HG03025 (cell line): Measurements from ENCODE around the gene GNB5.
"Not testable (repeated sequence)": the region's sequence is repeated elsewhere in the genome, so short reads cannot be mapped to it uniquely, and the experiment has no call there.

Experiments
- ATAC-seq: cut with Tn5 transposase; IDR thresholded peaks from one replicate; pipeline ENCODE4 v1.9.1; 2021; ENCODE audit warnings: mild to moderate bottlenecking, moderate library complexity; ENCODE audit not compliant: unreplicated experiment, low FRiP score

GNB5 gene

DNA sequence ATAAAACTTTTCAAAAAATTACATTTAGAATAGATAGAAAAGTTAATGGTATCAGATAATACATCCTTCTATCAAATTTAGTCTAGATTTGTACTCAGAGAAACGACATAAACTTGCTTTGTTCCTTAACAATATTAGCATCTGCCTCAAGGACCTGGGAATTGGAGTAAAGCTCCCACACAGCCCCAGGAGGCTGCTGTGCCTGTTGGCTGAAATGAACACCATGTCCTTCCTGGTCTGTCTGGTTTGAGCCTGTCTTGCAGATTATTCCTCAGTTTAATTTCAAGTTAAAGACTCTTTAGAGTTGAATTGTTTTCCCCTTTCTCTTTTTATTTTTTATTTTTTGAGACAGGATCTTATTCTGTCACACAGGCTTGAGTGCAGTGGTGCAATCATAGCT, 19.4 kb downstream of the GNB5 start:
- ATAC-seq, result no peak

DNA sequence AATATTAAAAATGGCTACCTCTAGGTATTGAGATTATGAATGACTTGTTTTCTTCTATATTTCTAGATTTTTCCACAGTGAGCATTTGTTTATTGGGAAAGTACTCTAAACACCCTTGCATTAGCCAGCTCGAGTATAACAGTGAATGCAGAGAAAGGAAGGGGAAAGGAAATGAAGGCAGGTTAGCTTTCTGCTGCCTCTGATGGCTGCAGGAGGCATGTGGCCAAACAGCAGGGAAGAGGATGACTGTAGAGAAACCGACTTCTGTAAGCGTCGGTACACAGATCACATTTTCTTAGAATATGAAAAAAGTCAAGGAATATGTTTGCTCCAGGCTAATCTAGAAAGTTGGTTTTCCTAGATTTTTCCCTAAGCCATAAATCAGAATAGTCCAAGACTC, 19.8 kb downstream of the GNB5 start:
- ATAC-seq, result no peak

DNA sequence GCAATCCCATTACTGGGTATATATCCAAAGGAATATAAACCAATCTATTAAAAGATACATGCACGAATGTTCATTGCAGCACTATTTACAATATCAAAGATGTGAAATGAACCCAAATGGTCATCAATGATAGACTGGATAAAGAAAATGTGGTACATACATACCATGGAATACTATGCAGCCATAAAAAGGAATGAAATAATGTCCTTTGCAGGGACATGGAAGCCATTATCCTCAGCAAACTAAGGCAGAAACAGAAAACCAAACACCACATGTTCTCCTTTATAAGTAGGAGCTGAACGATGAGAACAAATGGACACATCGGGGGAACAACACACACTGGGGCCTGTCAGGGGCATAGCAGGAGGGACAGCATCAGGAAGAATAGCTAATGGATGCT, 21.0 kb downstream of the GNB5 start:
- not testable (repeated sequence) for ATAC-seq

DNA sequence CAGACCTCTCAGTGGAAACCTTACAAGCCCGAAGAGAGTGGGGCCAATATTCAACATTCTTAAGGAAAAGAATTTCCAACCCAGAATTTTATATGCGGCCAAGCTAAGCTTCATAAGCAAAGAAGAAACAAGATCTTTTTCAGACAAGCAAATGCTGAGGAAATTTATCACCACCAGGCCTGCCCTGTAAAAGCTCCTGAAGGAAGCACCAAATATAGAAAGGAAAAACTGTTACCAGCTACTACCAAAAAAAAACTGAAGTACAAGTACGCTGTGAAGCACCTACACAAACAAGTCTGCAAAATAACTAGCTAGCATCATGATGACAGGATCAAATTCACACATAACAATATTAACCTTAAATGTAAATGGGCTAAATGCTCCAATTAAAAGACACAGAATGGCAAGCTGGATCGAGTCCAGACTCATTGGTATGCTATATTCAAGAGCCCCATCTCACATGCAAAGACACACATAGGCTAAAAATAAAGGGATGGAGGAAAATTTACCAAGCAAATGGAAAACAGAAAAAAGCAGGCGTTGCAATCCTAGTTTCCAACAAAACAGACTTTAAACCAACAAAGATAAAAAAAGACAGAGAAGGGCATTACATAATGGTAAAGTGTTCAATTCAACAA, 25.6 kb downstream of the GNB5 start:
- ATAC-seq, result not testable (repeated sequence)

DNA sequence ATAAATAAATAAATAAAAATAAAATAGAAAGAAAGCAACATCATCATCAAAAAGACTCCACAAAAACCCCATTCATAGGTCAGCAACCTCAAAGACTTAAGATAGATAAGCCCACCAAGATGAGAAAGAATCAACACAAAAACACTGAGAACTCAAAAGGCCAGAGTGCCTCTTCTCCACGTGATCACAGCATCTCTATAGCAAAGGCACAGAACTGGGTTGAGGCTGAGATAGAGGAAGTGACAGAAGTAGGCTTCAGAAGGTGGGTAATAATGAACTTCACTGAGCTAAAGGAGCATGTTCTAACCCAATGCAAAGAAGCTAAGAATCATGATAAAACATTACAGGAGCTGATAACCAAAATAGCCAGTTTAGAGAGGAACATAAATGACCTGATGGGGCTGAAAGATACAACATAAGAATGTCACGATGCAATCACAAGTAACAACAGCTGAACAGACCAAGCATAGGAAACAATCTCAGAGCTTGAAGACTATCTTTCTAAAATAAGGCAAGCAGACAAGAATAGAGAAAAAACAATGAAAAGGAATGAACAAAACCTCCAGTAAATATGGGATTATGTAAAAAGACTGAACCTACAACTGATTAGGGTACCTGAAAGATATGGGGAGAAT, 26.4 kb downstream of the GNB5 start:
- no peak for ATAC-seq

DNA sequence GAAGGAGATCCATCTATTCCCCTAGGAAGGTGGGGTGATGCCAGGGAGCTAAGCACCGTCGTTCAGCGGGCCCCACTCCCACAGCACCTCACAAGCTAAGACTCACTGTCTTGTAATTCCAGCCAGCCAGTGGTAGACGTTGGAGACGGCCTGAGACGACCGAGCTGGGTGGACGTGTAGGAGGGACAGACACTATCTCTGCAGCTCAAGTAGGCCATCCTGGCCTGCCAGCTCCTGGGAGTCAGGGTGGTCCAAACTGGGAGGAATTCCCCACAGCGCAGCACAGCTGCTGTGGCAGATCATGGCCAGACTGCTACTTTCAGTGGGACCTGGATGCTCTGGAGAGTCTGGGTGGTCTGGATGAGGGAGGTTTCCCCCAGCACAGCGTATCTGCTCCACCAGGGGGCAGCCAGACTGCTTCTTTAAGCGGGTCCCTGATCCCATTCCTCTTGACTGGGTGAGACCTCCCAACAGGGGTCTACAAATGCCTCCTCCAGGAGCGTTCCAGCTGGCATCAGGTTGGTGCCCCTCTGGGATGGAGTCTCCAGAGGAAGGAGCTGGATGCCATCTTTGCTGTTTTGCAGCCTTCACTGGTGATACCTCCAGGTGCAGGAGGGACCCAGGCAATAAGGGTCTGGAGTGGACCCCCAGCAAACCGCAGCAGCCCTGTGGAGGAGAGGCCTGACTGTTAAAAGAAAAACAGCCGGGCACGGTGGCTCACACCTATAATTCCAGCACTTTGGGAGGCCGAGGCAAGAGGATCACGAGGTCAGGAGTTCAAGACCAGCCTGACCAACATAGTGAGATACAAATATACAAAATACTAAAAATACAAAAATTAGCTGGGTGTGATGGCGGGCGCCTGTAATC, 27.6 kb downstream of the GNB5 start:
- ATAC-seq, result no peak

DNA sequence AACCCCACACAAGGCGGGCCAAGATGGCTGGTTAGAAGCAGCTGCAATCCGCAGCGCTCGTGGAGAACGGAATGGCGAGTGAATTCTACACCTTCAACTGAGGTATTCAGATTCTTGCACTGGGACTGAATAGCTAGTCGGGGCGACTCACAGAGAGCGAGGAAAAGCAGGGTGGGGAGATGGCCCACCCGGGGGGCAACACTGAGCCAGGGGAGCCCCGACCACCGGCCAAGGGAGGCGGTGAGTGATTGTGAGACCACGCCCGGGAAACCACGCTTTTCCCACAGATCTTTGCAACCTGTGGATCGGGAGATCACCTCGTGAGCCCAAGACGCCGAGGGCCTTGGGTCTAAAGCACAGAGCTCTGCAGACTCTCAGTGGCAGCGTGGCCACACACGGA, 28.3 kb downstream of the GNB5 start:
- no peak for ATAC-seq

DNA sequence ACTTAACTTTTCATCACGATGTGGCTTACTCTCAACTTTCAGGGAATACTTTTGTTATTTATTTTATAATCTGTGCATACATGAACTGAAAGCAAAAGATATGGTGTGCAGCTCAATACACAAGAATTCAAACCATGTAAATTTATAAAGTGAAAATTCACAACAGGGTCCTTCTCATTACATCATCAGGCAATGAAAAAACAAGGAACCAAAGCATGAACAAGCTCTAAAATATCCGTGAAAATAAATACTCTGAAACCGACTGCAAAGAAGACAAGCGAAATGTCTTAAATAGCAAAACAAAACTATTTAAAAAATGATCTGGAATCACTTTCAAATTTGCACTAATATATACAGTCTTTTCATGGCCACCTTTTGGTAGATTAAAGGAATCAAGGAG, 28.9 kb downstream of the GNB5 start:
- ATAC-seq, result no peak

DNA sequence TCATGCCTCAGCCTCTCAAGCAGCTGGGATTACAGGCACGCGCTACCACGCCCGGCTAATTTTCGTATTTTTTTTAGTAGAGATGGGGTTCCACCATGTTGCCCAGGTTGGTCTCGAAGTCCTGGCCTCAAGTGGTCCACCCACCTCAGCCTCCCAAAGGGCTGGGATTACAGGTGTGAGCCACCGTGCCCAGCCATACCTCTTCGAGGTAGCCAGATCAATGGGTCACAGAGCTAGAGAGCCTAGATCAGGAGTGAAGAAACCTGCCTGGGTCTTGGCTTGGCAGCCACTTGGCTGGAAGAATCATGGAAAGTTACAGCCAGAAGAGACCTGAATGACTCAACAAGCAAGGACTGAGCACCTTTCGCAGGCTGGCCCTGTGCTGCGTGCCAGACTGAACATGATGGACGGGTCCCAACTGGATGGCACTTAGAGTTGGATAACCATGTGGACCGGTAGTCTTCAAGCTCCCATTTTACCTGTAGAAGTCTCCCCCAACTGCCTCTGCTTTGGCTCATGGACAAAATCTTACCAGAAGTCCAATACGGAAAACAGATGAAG, 29.7 kb downstream of the GNB5 start:
- no peak for ATAC-seq

DNA sequence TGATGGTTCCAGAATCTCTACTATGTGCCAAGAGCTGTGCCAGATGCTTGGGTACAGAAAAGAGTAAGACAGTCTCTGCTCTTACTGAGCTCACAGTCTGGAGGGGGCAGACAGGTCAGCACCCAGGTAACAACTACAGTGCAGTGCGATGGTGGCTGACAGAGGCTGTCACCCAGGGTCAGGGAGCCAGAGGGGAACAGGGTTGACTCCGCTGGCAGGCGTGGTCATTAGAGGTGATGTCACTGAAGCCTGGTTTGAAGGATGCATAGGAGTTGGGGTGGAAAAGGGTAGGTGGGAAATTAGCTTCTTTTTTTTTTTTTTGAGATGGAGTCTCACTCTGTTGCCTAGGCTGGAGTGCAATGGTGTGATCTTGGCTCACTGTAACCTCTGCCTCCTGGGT, 31.5 kb downstream of the GNB5 start:
- ATAC-seq, result no peak

DNA sequence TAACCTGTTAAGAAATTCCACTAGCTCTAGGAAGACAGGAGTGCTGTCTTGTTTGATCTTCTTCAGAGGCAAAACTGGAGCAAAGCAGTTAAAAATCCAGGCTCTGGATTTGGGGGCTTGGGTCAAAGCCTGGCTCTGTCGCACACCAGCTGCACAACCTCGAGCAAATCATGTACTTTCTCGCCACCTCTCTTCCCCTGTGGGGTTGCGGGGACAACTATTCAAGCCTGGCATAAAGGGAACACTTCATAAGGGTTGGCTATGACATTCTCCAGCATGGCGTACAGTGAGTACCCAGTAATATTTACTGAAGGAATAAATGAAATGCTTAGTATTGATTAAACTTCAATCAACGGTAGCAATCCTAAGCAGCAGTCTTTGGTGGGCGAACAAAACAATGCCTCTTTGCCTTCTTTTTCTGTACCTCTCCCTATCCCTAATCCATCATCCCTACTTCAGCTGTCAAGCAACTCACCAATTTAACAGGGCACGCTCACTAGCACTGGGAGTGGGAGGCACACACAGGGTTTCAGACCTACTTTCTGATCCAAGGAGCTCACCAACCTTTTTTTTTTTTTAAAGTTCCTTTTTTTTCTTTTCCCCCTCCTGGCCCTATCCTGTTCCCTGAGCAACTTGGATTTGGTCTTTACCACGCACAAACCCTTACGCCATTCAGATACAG, 33.0 kb downstream of the GNB5 start:
- ATAC-seq, result no peak

DNA sequence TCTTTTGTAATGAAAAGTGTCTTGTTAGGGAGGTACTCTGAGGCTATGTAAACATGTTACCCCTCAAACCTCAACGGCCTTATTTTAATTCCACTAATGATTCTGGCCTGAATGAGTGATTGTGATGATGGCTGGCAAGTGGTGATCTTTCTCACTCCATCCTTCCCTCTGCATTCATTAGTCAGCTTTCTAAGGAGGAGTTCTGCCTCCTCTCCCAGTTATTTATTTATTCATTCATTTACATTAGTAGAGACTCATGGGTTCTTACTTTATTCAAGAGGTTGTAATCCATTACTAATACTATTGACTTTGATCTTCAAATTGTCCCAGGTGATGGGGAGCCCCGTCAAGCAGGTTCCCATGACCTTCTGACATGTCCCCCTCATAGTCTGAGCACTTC, 35.3 kb downstream of the GNB5 start:
- no peak for ATAC-seq

DNA sequence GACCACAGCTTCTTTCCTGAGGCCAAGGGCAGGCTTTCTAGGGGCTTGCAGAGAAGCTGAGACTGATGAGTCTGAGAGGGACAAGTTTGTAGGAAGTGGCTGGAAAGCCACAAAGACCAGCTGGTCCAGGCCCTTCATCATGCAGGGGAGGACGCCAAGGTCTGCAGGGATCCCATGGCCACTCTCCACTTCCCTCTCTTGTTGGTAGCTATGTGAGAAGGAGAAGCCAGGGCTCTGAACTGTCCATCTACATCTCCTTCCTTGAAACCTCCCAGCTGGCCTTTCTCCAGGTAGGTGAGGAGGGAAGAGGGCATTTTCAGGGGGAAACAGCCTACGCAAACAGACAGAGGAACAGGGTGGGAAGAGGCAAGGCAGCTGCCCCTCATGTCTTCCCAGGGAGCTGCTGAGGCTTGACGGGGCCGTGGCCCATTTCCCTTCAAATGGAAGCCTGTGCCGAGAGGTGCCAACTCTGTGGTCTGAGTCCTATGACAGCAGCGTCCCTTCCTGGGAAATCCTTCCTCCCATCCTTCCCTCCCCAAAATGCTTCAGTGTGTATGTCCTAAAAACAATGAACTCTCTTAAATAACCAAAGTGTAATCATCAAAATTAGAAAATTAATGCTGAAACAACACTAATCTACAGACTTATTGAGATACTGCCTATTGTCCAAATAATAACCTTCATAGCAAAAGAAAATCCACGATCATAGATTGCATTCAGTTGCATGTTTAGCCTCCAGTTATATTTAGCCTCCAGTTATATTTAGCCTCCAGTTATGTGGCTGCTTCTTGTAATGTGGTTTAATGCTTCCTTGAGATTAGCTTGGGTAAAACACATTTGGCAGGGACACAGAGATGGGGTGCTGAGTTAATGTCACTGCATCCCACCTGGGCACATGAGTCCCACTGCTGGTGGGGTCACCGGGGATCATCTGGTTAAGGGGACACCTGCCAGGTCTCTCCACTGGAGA, 36.0 kb downstream of the GNB5 start:
- ATAC-seq, result no peak

DNA sequence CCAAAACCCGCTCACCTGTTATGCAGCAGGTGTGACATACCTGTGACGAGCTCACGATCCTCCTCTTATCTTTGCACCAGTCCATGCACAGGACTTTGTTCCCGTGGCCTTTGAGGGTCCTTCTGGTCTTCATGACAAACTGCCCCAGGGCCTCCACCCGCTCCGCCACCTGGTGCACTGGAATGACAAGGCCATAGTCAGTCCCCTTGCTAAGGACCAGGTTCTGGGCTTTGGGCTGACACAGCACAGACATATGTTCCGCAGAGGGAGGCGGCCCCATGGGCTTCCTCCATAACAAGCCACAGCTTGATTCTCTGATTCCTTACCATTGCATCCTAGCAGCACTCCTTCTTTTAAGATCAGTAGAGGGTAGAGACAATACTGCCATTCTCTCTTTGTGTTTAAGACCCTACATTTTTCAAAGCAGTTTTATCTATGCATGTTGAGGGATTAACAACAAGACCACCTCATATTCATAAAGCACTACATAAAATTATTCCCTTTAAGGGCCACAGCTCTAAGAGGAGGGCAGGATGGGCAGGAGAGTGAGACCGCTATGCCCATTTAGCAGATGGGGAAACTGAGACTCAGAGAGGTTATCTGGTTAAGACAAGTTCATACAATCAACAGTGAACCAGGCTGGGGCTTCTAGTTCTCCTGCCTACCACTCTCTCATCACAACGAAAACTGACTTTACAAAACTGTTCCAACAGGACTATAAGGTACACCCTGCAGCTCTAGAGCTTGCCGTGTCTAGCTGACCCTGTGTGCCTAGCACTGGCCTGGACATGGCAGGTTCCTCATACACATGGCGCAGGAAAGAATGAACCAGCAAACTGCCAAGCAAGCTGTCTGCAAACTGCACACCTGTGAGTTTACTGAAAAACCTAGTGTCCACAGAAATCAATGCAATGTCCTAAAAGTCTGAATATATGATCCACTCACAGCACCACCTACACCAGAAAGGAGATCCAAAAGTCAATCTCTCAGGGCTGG, 37.0 kb downstream of the GNB5 start:
- ATAC-seq, result no peak

DNA sequence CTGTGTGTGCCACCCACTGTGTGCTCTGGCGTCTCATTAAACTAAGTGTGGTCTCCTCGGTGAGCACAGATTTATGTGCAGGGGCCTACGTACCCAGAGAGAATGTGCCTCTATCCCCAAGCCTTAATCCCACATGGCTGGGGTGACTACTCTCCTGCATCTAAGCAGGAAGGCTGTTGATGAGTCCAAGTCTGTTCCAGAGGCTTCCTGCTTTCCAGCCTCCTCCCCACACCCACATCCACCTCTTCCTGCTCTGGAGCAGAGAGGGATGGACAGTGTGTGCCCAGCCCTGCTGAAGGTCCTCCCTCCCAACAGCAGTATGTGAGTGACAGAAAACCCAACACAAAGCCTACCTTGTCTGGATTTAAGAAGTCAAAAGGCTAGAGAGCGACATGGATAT, 39.8 kb downstream of the GNB5 start:
- no peak for ATAC-seq

DNA sequence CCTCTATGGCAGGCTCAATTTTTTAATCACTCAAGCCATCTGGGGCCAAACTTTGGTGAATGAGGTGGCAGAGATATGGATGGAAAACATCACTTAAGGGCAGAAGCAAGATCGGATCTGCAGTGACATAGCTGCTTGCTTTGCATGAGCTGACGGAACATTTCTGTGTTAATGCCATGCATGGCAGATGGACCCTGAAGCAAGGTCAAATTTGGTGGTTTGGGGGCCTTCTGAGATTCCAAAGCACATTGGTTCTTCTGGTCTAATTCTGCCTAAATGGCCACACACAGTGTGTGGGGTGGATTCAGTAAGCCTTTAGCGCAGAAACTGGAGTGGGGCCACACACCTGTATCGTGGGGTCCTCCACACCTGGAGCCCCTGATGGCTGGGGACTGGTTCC, 40.3 kb downstream of the GNB5 start:
- no peak for ATAC-seq

DNA sequence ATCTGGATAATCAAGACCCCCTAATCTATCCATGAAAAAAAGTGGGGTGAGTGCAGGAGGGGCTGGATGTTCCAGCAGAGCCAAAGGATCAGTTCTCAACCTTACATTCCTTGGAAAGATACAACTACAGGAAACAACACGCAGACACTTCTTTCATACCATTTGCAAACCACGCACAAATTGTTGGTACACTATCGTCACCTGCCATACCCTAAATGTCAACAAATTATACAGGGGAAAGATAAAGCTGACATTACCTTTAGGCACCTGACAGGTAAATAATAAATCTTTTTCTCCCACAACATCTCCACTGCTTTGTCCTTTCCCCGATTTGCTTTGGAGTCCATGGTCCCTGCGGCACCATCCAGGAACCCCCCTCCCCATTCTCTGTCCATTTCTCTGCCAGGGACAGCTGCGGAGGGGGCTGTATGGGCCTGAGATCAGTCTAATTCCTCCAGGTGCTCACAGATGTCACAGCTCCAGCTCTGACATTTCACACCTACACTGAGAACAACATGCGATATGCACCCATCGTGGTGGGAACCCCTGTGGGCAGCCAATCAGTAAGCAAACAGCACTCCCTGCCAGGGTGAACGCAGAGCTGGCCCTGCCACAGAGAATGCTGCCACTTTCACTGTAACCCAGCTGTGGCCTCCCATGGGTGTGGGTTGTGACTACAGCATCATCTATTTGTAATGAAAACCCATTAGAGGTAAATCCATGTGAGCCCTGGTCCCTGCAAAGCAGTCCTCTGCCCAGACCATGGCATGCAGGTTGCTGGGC, 41.0 kb downstream of the GNB5 start:
- ATAC-seq, result no peak

DNA sequence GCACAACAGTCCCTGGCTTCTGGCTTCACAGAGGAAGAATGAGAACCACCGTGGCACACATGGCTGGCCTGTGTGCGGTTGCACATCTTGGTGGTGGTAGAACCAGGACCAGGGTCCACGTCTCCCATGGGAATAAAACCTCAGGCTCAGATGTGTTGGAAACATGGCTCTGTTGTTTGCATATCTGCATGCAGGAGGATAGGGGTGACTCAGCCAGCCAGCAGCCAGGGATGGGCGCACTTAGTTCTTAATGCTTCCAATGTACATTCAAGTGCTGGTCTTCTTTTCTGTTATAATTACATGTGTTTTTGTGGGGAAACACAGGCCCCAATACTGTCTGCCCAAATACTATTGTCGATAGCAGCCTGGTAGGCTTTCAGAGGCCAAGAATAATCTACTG, 42.8 kb downstream of the GNB5 start:
- ATAC-seq, result no peak
